Measurements from ENCODE around the gene MOB3B.

Gene MOB3B

DNA sequence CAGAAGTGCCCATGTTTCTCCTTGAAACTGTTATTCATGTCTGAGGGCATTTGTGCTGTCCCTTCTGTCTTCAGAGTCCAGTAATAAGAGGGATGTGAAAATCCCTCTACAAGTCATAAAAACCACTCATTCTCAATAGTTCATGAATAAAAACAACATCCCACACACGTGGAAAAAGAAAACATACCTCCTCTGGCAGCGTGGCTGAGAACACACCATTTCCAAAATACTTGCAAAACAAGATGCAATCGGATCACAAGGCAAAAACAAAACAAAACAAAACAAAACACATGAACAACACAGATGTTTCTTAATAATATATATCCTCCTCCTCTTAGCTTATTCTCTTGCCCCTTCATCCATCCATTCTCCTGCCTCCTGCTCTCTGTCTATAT, 161.7 kb downstream of the MOB3B start:
- TF ChIP-seq, protein P1, sequence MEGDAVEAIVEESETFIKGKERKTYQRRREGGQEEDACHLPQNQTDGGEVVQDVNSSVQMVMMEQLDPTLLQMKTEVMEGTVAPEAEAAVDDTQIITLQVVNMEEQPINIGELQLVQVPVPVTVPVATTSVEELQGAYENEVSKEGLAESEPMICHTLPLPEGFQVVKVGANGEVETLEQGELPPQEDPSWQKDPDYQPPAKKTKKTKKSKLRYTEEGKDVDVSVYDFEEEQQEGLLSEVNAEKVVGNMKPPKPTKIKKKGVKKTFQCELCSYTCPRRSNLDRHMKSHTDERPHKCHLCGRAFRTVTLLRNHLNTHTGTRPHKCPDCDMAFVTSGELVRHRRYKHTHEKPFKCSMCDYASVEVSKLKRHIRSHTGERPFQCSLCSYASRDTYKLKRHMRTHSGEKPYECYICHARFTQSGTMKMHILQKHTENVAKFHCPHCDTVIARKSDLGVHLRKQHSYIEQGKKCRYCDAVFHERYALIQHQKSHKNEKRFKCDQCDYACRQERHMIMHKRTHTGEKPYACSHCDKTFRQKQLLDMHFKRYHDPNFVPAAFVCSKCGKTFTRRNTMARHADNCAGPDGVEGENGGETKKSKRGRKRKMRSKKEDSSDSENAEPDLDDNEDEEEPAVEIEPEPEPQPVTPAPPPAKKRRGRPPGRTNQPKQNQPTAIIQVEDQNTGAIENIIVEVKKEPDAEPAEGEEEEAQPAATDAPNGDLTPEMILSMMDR (conservative IDR thresholded peaks at IDR 0.05) = no peak

GRCh38 chr9:27367175-27367798, 162.3 kb downstream of the MOB3B start:
- H3K27ac ChIP-seq = no peak overlapping the region
- TF ChIP-seq, protein P1 (conservative IDR thresholded peaks at IDR 0.05) = no peak

More for the DNA sequence above, 161.7 kb downstream of the MOB3B start:
- no peak overlapping the region for H3K27ac ChIP-seq

GRCh38 chr9:27365707-27366376, 163.8 kb downstream of the MOB3B start:
- H3K27ac ChIP-seq = no peak overlapping the region
- TF ChIP-seq, protein P1 (conservative IDR thresholded peaks at IDR 0.05) = no peak

DNA sequence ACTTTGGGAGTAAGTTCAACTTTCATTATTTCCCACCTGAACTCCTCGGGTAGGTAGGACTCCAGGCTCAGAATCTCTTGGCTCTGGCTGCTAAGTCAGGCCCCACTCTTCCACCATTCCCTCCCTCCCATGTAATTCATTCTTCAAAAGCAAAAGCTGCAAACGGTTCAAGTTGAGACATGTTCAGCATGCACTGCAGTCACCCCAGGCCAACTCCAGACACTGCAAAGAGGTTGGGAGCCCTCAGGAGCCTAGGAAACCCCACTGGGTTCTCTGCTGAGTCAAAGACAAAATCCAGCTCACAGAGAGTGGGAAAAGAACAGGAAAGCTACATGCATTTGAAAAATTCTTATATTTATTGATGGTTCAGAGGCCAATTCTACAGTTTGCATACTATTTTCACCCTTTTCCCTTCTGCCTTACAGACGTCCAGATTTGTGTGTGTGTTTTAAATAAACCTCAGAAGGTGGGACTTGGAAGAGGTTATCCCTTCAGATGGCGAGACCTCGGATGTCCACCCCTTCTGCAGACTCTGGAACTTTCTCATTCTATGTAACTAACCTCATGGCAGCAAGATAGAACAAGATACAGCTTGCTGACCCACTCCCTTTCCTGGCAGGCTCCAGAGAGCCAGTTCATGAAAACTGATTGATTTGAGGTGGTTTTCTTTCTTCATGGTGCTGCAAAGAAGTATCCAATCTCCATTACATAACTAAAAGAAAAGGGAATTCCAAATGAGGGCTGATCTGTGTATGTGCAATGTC, 167.0 kb downstream of the MOB3B start:
- TF ChIP-seq, protein P1 (conservative IDR thresholded peaks at IDR 0.05) = no peak
- H3K27ac ChIP-seq = no peak overlapping the region

DNA sequence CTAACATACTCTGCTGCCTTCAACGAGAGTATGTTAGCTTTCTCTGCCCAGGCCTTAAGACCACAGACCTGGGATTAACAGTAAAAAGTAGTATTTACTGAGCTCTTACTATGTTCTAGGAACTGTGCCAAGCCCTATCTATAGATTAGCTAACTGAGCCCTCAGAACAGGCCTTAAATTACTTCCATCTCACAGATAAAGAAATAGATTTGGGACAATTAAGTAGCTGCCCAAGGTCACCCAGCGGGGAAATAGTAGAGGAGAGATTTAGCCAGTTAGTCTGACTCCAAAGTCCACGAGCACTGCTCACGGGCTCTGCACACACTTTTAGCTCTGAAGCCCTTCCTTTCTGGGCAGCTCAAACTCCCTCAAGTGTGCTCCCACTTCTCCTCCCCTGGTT, 168.1 kb downstream of the MOB3B start:
- no peak overlapping the region for H3K27ac ChIP-seq
- TF ChIP-seq, protein P1 (conservative IDR thresholded peaks at IDR 0.05) = no peak

DNA sequence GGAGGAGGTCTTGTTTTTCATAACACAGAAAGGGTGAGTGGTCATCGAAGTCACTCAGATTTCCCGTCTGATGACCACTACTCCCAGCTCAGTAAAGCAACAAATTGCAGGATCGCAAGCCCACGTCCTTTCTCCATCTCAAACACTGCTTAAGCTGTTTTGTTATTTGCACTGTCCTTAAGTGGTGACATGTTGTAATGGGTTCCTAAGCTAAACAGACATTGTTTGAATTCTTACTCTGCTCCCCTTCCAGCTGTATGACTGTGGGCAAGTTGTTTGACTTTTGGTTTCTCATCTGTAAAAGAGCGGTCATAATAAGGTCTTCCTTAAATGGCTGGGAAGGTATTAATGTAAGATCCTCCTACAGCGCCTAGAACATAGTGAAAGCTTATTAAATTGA, 169.9 kb downstream of the MOB3B start:
- H3K27ac ChIP-seq = no peak overlapping the region
- TF ChIP-seq, protein P1 (conservative IDR thresholded peaks at IDR 0.05) = no peak

GRCh38 chr9:27358007-27358406, 171.6 kb downstream of the MOB3B start:
- no peak overlapping the region for H3K27ac ChIP-seq
- TF ChIP-seq, protein P1 (conservative IDR thresholded peaks at IDR 0.05) = no peak
